Measurements from ENCODE around the gene CSF2. TPM values are rescaled to one million over a fixed set of nuclear protein-coding genes. Genes with fewer than 3 reads are reported as not detected.

Gene CSF2
- total and polyA plus RNA-seq, 4 donors, result 0.37 to 16.8 (median 8.2) TPM

DNA sequence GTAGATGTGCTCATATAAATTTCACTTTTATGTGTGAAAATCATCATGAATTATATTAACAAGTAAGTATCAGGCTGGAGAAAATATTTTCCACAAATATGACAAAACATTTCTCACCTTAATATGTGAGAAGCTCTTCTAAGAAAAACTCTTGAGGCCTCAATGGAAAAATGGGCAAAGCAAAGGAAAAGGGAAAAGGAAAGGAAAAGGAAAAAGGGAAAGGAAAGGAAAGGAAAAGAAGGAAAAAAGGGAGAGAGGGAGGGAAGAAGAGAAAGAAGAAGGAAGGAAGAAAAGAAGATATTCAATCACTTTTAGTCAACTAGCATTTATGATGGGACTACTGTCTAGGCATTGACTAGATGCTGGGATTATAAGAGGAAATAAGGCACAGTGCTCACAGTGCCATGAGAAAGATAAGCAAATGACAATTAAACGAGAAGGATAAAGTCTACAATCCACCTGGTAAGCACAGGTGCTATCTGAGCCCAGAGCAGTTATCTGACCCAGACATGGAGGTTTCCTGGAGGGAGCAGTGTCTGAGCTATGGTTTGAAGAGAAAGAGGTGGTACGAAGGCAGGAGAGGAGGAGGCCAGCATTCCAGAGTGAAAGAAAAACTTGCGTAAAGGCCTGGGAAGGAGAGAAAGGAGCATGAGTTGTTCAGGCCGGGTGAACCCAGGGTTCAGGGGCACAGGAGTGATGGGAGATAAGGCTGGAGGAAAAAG is 43.8 kb upstream of the CSF2 start:
- no peak overlapping the region for H3K4me3 ChIP-seq
- ATAC-seq (ENCODE audit: insufficient read depth, low FRiP score) (no peak), DNase-seq (no peak)
- WGBS, 2 donors, result 83 to 93% methylated on average over 4 of the region's 4 CpGs
- no peak overlapping the region for H3K9ac ChIP-seq (ENCODE audit: insufficient read depth in 1 of 2, low read length in 2 of 2)
- no peaks in the 10 kb centered on the region for H3K4me1 ChIP-seq (ENCODE audit: control insufficient read depth in 5 of 5, insufficient read depth in 5 of 5, low read length in 5 of 5)
- H3K36me3 ChIP-seq (ENCODE audit: control insufficient read depth in 4 of 4, insufficient read depth in 4 of 4, low read length in 4 of 4), result no peaks in the 10 kb centered on the region
- no peaks in the 10 kb centered on the region for H3K9me3 ChIP-seq (ENCODE audit: control insufficient read depth in 4 of 4, insufficient read depth in 3 of 4, low read length in 3 of 4)
- H3K27ac ChIP-seq (ENCODE audit: low read depth in 1 of 2, low read length in 1 of 2), result no peak overlapping the region
- TF ChIP-seq, protein P1, sequence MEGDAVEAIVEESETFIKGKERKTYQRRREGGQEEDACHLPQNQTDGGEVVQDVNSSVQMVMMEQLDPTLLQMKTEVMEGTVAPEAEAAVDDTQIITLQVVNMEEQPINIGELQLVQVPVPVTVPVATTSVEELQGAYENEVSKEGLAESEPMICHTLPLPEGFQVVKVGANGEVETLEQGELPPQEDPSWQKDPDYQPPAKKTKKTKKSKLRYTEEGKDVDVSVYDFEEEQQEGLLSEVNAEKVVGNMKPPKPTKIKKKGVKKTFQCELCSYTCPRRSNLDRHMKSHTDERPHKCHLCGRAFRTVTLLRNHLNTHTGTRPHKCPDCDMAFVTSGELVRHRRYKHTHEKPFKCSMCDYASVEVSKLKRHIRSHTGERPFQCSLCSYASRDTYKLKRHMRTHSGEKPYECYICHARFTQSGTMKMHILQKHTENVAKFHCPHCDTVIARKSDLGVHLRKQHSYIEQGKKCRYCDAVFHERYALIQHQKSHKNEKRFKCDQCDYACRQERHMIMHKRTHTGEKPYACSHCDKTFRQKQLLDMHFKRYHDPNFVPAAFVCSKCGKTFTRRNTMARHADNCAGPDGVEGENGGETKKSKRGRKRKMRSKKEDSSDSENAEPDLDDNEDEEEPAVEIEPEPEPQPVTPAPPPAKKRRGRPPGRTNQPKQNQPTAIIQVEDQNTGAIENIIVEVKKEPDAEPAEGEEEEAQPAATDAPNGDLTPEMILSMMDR (IDR thresholded peaks at IDR 0.05; ENCODE audit: control extremely low read depth, extremely low read depth), result no peak
- H3K27me3 ChIP-seq (ENCODE audit: control insufficient read depth in 3 of 3, insufficient read depth in 3 of 3, low read length in 2 of 3), result peaks cover 0 to 2% (median 0%) of the 10 kb centered on the region in 3 donors

DNA sequence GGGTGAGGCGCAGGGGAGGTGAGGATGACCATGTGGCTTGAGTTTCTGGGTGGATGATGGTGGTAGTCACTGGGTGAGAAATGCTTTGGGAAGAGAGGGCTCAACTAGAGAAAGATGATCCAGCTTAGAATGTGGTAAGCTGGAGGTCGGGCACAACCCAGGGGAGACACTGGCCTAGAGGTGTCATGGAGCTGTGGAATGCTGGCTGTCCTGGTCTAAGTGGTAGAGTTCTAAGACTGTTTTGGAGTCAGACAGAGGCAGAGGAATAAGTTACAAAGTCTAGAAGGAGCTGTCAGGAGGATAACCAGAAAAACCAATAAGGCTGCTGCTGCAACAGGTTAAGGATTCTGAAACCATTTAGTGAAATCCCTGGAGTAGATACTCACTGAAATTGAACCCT is 43.0 kb upstream of the CSF2 start:
- 93 to 94% methylated on average over 2 of the region's 2 CpGs for WGBS, 2 donors
- Histone ChIP-seq H3K27ac (ENCODE audit: low read depth in 1 of 2, low read length in 1 of 2) (no peak overlapping the region), H3K36me3 (ENCODE audit: control insufficient read depth in 4 of 4, insufficient read depth in 4 of 4, low read length in 4 of 4) (no peaks in the 10 kb centered on the region), H3K9me3 (ENCODE audit: control insufficient read depth in 4 of 4, insufficient read depth in 3 of 4, low read length in 3 of 4) (no peaks in the 10 kb centered on the region), H3K4me3 (no peak overlapping the region), H3K9ac (ENCODE audit: insufficient read depth in 1 of 2, low read length in 2 of 2) (no peak overlapping the region), H3K27me3 (ENCODE audit: control insufficient read depth in 3 of 3, insufficient read depth in 3 of 3, low read length in 2 of 3) (peaks cover 0 to 2% (median 0%) of the 10 kb centered on the region in 3 donors), H3K4me1 (ENCODE audit: control insufficient read depth in 5 of 5, insufficient read depth in 5 of 5, low read length in 5 of 5) (no peaks in the 10 kb centered on the region)
- TF ChIP-seq, protein P1 (IDR thresholded peaks at IDR 0.05; ENCODE audit: control extremely low read depth, extremely low read depth), result no peak
- no peak for DNase-seq
- ATAC-seq (ENCODE audit: insufficient read depth, low FRiP score), result no peak

DNA sequence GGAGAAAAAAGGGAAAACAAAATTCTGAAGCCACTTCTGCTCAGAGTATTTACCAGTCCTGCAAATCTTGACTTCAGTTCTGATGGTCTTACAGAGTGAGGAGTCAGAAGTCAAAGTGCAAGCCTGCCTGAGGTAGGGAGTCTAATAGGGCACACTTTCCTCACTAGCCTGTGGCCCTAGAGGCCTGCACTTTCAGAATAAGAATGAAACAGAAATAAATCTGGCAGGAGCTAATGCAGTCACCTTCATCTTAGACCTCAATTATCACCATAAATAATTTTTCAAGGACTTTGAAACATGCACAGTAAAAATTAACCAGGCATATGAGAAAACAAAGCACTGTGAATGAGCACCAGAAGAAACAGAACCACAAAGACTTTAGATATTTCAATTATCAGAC is 41.4 kb upstream of the CSF2 start:
- ATAC-seq (ENCODE audit: insufficient read depth, low FRiP score), result no peak
- peaks cover 0 to 2% (median 0%) of the 10 kb centered on the region in 3 donors for H3K27me3 ChIP-seq (ENCODE audit: control insufficient read depth in 3 of 3, insufficient read depth in 3 of 3, low read length in 2 of 3)
- H3K9me3 ChIP-seq (ENCODE audit: control insufficient read depth in 4 of 4, insufficient read depth in 3 of 4, low read length in 3 of 4), result no peaks in the 10 kb centered on the region
- no peak overlapping the region for H3K4me3 ChIP-seq
- no peaks in the 10 kb centered on the region for H3K36me3 ChIP-seq (ENCODE audit: control insufficient read depth in 4 of 4, insufficient read depth in 4 of 4, low read length in 4 of 4)
- DNase-seq, result no peak
- no peak overlapping the region for H3K27ac ChIP-seq (ENCODE audit: low read depth in 1 of 2, low read length in 1 of 2)
- no peaks in the 10 kb centered on the region for H3K4me1 ChIP-seq (ENCODE audit: control insufficient read depth in 5 of 5, insufficient read depth in 5 of 5, low read length in 5 of 5)
- TF ChIP-seq, protein P1 (IDR thresholded peaks at IDR 0.05; ENCODE audit: control extremely low read depth, extremely low read depth), result no peak
- no peak overlapping the region for H3K9ac ChIP-seq (ENCODE audit: insufficient read depth in 1 of 2, low read length in 2 of 2)

DNA sequence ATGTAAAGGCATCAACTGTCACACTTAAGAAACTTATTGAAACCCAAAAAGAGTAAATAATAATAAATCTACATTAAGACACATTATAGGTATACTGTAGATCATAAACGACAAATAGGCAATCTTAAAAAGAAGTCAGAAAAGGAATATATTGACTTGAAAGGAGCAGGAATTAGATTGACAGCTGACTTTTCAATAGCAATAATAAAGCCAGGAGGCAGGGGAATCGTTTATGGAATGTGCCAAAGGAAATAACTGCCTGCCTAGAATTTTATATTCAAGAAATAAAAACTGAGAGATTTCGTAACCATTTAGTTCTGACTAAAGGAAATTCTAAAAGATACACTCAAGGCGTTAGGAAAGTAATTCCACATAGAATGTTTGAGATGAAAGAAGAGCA is 40.5 kb upstream of the CSF2 start:
- Histone ChIP-seq H3K9ac (ENCODE audit: insufficient read depth in 1 of 2, low read length in 2 of 2) (no peak overlapping the region), H3K36me3 (ENCODE audit: control insufficient read depth in 4 of 4, insufficient read depth in 4 of 4, low read length in 4 of 4) (no peaks in the 10 kb centered on the region), H3K27ac (ENCODE audit: low read depth in 1 of 2, low read length in 1 of 2) (no peak overlapping the region), H3K4me1 (ENCODE audit: control insufficient read depth in 5 of 5, insufficient read depth in 5 of 5, low read length in 5 of 5) (no peaks in the 10 kb centered on the region), H3K9me3 (ENCODE audit: control insufficient read depth in 4 of 4, insufficient read depth in 3 of 4, low read length in 3 of 4) (no peaks in the 10 kb centered on the region), H3K4me3 (no peak overlapping the region), H3K27me3 (ENCODE audit: control insufficient read depth in 3 of 3, insufficient read depth in 3 of 3, low read length in 2 of 3) (peaks cover 0 to 2% (median 0%) of the 10 kb centered on the region in 3 donors)
- TF ChIP-seq, protein P1 (IDR thresholded peaks at IDR 0.05; ENCODE audit: control extremely low read depth, extremely low read depth), result no peak
- WGBS, 2 donors, result 65% methylated on average over 4 of the region's 4 CpGs
- ATAC-seq (ENCODE audit: insufficient read depth, low FRiP score), result no peak
- no peak for DNase-seq

Measured in lung (tissue), 12 donors.